Muscle of leg (tissue), 11 donors: Measurements from ENCODE around the gene RMND1. TPM values are rescaled to one million over a fixed set of nuclear protein-coding genes. Genes with fewer than 3 reads are reported as not detected.

ENCODE experiments used
- DNase-seq: peaks from one replicate; pipeline ENCODE4 v3.0.0; 2013
- H3K27ac ChIP-seq: one replicate; pipeline ENCODE4 v1.5.1; 2013; ENCODE audit warnings: mild to moderate bottlenecking, low read length, control low read depth
- H3K27me3 ChIP-seq: one replicate; pipeline ENCODE4 v1.6.1; 2013; ENCODE audit warnings: low read length; ENCODE audit not compliant: control insufficient read depth, insufficient read depth
- H3K36me3 ChIP-seq: one replicate; pipeline ENCODE4 v1.6.1; 2013; ENCODE audit warnings: low read length; ENCODE audit not compliant: control insufficient read depth, insufficient read depth
- H3K4me1 ChIP-seq: one replicate; pipeline ENCODE4 v1.6.1; 2013; ENCODE audit warnings: low read length; ENCODE audit not compliant: control insufficient read depth, insufficient read depth
- H3K4me3 ChIP-seq: one replicate; pipeline ENCODE4 v1.5.1; 2013; ENCODE audit warnings: low read length, control low read depth
- H3K9me3 ChIP-seq: replicated peaks from 2 replicates; pipeline ENCODE4 v1.6.1; 2013; ENCODE audit warnings: low read depth, low read length; ENCODE audit not compliant: control insufficient read depth
- WGBS: methylation state at CpG from one replicate; pipeline ENCODE4 v1.1.5; 2013; ENCODE audit warnings: missing lambda C conversion rate; ENCODE audit not compliant: insufficient coverage; 5-methylcytosine and 5-hydroxymethylcytosine counted together
- polyA plus RNA-seq, 8 donors: library from polyadenylated mRNA; unstranded; fragments of 120-200 nt; gene quantifications; one replicate each; pipeline versions ENCODE4 v1.2.1 to v1.2.3, GENCODE V29; 2013; ENCODE audit warnings: inconsistent platforms in 1 of 8, low replicate concordance in 1 of 8; ENCODE audit not compliant: insufficient read length in 8 of 8, insufficient read depth in 1 of 8
- total RNA-seq: library from RNA; stranded (reverse); fragments of 120-200 nt; gene quantifications from one replicate; pipeline ENCODE4 v1.2.4, GENCODE V29; 2013

RMND1 gene
- total and polyA plus RNA-seq, 9 donors, result 16.2 to 24.0 (median 20.0) TPM

GRCh38 chr6:151493161-151493803 is 41.4 kb upstream of the RMND1 start:
- Histone ChIP-seq H3K4me3 (peak overlapping the region; percentile 65), H3K4me1 (peaks cover 12% of the 10 kb centered on the region), H3K27ac (no peak overlapping the region), H3K27me3 (peaks cover 23% of the 10 kb centered on the region), H3K36me3 (no peaks in the 10 kb centered on the region), H3K9me3 (no peaks in the 10 kb centered on the region)
- 37% methylated on average over 14 of the region's 16 CpGs for WGBS
- DNase-seq, result no peak

- no peaks in the 10 kb centered on the region for H3K9me3 ChIP-seq
- peaks cover 23% of the 10 kb centered on the region for H3K27me3 ChIP-seq
- H3K4me3 ChIP-seq, result no peak overlapping the region
- H3K36me3 ChIP-seq, result no peaks in the 10 kb centered on the region
- DNase-seq, result peak; percentile 19
- H3K27ac ChIP-seq, result no peak overlapping the region
- peaks cover 12% of the 10 kb centered on the region for H3K4me1 ChIP-seq
- WGBS, result 54% methylated on average over 4 of the region's 7 CpGs
Measured at GRCh38 chr6:151490996-151491395, 39.1 kb upstream of the RMND1 start.

- no peaks in the 10 kb centered on the region for H3K9me3 ChIP-seq
- WGBS, result 50% methylated on average over 1 of the region's 2 CpGs
- H3K36me3 ChIP-seq, result no peaks in the 10 kb centered on the region
- H3K4me3 ChIP-seq, result no peak overlapping the region
- H3K27me3 ChIP-seq, result peaks cover 6% of the 10 kb centered on the region
- H3K27ac ChIP-seq, result no peak overlapping the region
- no peaks in the 10 kb centered on the region for H3K4me1 ChIP-seq
- no peak for DNase-seq
Measured at GRCh38 chr6:151488226-151488625, 36.3 kb upstream of the RMND1 start.

- no peak for DNase-seq
- Histone ChIP-seq H3K27ac (no peak overlapping the region), H3K36me3 (no peaks in the 10 kb centered on the region), H3K4me1 (no peaks in the 10 kb centered on the region), H3K4me3 (no peak overlapping the region), H3K27me3 (no peaks in the 10 kb centered on the region), H3K9me3 (no peaks in the 10 kb centered on the region)
Measured at GRCh38 chr6:151483994-151484393, 32.1 kb upstream of the RMND1 start.

GRCh38 chr6:151482290-151482689 is 30.4 kb upstream of the RMND1 start:
- peak; percentile 66 for DNase-seq
- Histone ChIP-seq H3K27ac (peak overlapping the region; percentile 51), H3K9me3 (no peaks in the 10 kb centered on the region), H3K4me1 (no peaks in the 10 kb centered on the region), H3K27me3 (no peaks in the 10 kb centered on the region), H3K4me3 (no peak overlapping the region), H3K36me3 (no peaks in the 10 kb centered on the region)
- 0% methylated on average over 1 of the region's 5 CpGs for WGBS

GRCh38 chr6:151481786-151482185 is 29.9 kb upstream of the RMND1 start:
- no peaks in the 10 kb centered on the region for H3K27me3 ChIP-seq
- peak overlapping the region; percentile 29 for H3K27ac ChIP-seq
- peak; percentile 19 for DNase-seq
- H3K9me3 ChIP-seq, result no peaks in the 10 kb centered on the region
- H3K4me1 ChIP-seq, result no peaks in the 10 kb centered on the region
- no peaks in the 10 kb centered on the region for H3K36me3 ChIP-seq
- no peak overlapping the region for H3K4me3 ChIP-seq

- Histone ChIP-seq H3K4me1 (no peaks in the 10 kb centered on the region), H3K27ac (no peak overlapping the region), H3K9me3 (no peaks in the 10 kb centered on the region), H3K27me3 (no peaks in the 10 kb centered on the region), H3K36me3 (no peaks in the 10 kb centered on the region), H3K4me3 (no peak overlapping the region)
- no CpG with 5 or more reads among the region's 6 CpGs for WGBS
- DNase-seq, result no peak
Measured at GRCh38 chr6:151478670-151479069, 26.7 kb upstream of the RMND1 start.

- H3K27ac ChIP-seq, result no peak overlapping the region
- WGBS, result 92% methylated on average over 10 of the region's 12 CpGs
- no peak for DNase-seq
Measured at GRCh38 chr6:151477726-151478125, 25.8 kb upstream of the RMND1 start.

GRCh38 chr6:151475653-151476523 is 24.0 kb upstream of the RMND1 start:
- Histone ChIP-seq H3K4me1 (no peaks in the 10 kb centered on the region), H3K27ac (no peak overlapping the region), H3K27me3 (no peaks in the 10 kb centered on the region), H3K4me3 (no peak overlapping the region), H3K36me3 (no peaks in the 10 kb centered on the region), H3K9me3 (no peaks in the 10 kb centered on the region)
- peak; percentile 70 for DNase-seq
- WGBS, result 5% methylated on average over 4 of the region's 16 CpGs

More at GRCh38 chr6:151477726-151478125, 25.8 kb upstream of the RMND1 start:
- no peaks in the 10 kb centered on the region for H3K36me3 ChIP-seq
- no peaks in the 10 kb centered on the region for H3K9me3 ChIP-seq
- no peak overlapping the region for H3K4me3 ChIP-seq
- H3K4me1 ChIP-seq, result no peaks in the 10 kb centered on the region
- H3K27me3 ChIP-seq, result no peaks in the 10 kb centered on the region

GRCh38 chr6:151464702-151465101 is 12.8 kb upstream of the RMND1 start:
- no peak for DNase-seq
- H3K36me3 ChIP-seq, result peaks cover 28% of the 10 kb centered on the region
- no peak overlapping the region for H3K4me3 ChIP-seq
- no peaks in the 10 kb centered on the region for H3K27me3 ChIP-seq
- H3K27ac ChIP-seq, result no peak overlapping the region
- no peaks in the 10 kb centered on the region for H3K9me3 ChIP-seq
- no peaks in the 10 kb centered on the region for H3K4me1 ChIP-seq
